Panc1 (cell line): ENCODE results near the gene LCN6.

Experiments
- CTCF ChIP-seq: fragments of 450-650 bp; IDR thresholded peaks from 2 replicates; pipeline ENCODE4 v1.5.1; 2017; ENCODE audit warnings: mild to moderate bottlenecking
- REST ChIP-seq, 2 experiments: IDR thresholded peaks; 2 replicates each; pipeline ENCODE4 v1.6.1; 2011 to 2012; ENCODE audit warnings: low read depth in 2 of 2, control low read depth in 1 of 2, low read length in 1 of 2, mild to moderate bottlenecking in 1 of 2, moderate library complexity in 1 of 2; ENCODE audit not compliant: insufficient read depth in 1 of 2

GRCh38 chr9:136719195-136719880 is 29.0 kb downstream of the LCN6 start:
- no peak for TF ChIP-seq CTCF
- no peak for TF ChIP-seq REST (IDR thresholded peaks at IDR 0.05; ENCODE audit: insufficient read depth in 1 of 2, low read depth in 2 of 2, low read length in 1 of 2)
